Measurements from ENCODE around the gene BAZ2B.

GRCh38 chr2:159561786-159562185, 54.6 kb downstream of the BAZ2B start:
- no peak for TF ChIP-seq CTCF (IDR thresholded peaks at IDR 0.05; ENCODE audit: low read length)
- no peak for TF ChIP-seq EZH2 (IDR thresholded peaks at IDR 0.05; ENCODE audit: borderline replicate concordance, low read length)
